ENCODE measurements around the gene HSPA5.

DNA sequence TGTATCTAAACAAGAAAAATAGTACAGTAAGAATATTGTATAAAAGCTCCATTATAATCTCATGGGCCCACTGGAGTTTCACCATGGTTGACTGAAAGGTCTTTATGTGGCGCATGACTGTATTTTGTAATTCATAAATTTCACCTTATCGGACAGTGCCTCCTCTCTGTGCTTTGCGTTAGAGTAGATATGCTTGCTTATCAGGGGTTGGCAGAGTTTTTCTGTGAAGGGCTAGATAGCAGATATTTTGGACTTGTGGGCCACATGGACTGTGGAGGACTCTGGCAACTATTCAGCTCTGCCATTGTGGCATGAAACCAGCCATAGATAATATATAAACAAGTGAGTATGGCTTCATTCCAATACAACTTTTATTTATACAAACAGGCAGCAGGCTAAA is 43.7 kb upstream of the HSPA5 start:
- TF ChIP-seq, protein P1, sequence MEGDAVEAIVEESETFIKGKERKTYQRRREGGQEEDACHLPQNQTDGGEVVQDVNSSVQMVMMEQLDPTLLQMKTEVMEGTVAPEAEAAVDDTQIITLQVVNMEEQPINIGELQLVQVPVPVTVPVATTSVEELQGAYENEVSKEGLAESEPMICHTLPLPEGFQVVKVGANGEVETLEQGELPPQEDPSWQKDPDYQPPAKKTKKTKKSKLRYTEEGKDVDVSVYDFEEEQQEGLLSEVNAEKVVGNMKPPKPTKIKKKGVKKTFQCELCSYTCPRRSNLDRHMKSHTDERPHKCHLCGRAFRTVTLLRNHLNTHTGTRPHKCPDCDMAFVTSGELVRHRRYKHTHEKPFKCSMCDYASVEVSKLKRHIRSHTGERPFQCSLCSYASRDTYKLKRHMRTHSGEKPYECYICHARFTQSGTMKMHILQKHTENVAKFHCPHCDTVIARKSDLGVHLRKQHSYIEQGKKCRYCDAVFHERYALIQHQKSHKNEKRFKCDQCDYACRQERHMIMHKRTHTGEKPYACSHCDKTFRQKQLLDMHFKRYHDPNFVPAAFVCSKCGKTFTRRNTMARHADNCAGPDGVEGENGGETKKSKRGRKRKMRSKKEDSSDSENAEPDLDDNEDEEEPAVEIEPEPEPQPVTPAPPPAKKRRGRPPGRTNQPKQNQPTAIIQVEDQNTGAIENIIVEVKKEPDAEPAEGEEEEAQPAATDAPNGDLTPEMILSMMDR (conservative IDR thresholded peaks at IDR 0.05; ENCODE audit: low read depth, low read length): no peak
- TF ChIP-seq EZH2 (IDR thresholded peaks at IDR 0.05; ENCODE audit: borderline replicate concordance, low read depth, low read length, poor library complexity, severe bottlenecking): no peak

All from A673 (cell line).